GM12878 (cell line): ENCODE results near the gene PQBP1. TPM values are rescaled to one million over a fixed set of nuclear protein-coding genes. Genes with fewer than 3 reads are reported as not detected.
"Not testable (repeated sequence)": the region's sequence is repeated elsewhere in the genome, so short reads cannot be mapped to it uniquely, and the experiment has no call there.

ENCODE experiments used
- ATAC-seq: fragments of 200-7000 bp; cut with Tn5 transposase; 3 replicates; pipeline ENCODE4 v1.9.1; 2020; ENCODE audit warnings: mild to moderate bottlenecking, moderate library complexity
- BruUV-seq: library from RNA; stranded (reverse); fragments of 400-500 nt; replicated peaks from 2 replicates; lab custom pipeline; 2021; lab: Mats Ljungman, UMichigan
- CTCF ChIA-PET: fragments of 300-600 bp; sonication (Branson Sonifier 250); formaldehyde crosslinking; extraction: SDS; loops from one replicate; lab custom pipeline; 2021; ENCODE audit warnings: inconsistent platforms; lab: Yijun Ruan, JAX
- POLR2A ChIA-PET: fragments of 350-600 bp; formaldehyde crosslinking; extraction: SDS; loops from one replicate; lab custom pipeline; 2021; ENCODE audit warnings: inconsistent platforms; lab: Charles Lee
- RAD21 ChIA-PET: fragments of 300-600 bp; sonication (Branson Sonifier 250); formaldehyde crosslinking; loops from one replicate; lab custom pipeline; 2023; ENCODE audit warnings: antibody characterized with exemption; ENCODE audit not compliant: unreplicated experiment; lab: Charles Lee
- SMC1A ChIA-PET: fragments of 300-600 bp; sonication (Branson Sonifier 250); formaldehyde crosslinking; loops from one replicate; lab custom pipeline; 2023; ENCODE audit not compliant: unreplicated experiment, uncharacterized antibody; lab: Charles Lee
- DNase-seq: peaks from one replicate; pipeline ENCODE4 v3.0.0-alpha.2; 2011; ENCODE audit warnings: low read depth, low spot score
- FAIRE-seq: peaks from 3 replicates; lab custom pipeline; 2011; peaks lifted over from hg19 to GRCh38; lab: Jason Lieb, UNC
- H2AFZ ChIP-seq: 2 replicates; pipeline ENCODE4 v1.6.0; 2011; ENCODE audit warnings: low read depth, low read length, control low read depth; ENCODE audit not compliant: control insufficient read depth
- H3K27ac ChIP-seq: 2 replicates; pipeline ENCODE4 v1.5.1; 2011; ENCODE audit warnings: control low read depth; ENCODE audit not compliant: control insufficient read depth, insufficient read depth
- H3K27me3 ChIP-seq, 2 experiments: replicated peaks in 1 of 2; 2 replicates each; pipeline versions ENCODE4 v1.6.0 to v1.6.1; 2011; ENCODE audit warnings: low read length in 1 of 2; ENCODE audit not compliant: control insufficient read depth in 2 of 2, insufficient read depth in 2 of 2
- H3K36me3 ChIP-seq, 2 experiments: 2 replicates each; pipeline ENCODE4 v1.5.1; 2011; ENCODE audit warnings: low read length in 1 of 2; ENCODE audit not compliant: control insufficient read depth in 2 of 2, insufficient read depth in 2 of 2
- H3K4me1 ChIP-seq: 2 replicates; pipeline ENCODE4 v1.6.1; 2011; ENCODE audit warnings: mild to moderate bottlenecking, low read length, moderate library complexity, mixed read lengths; ENCODE audit not compliant: control insufficient read depth, insufficient read depth
- H3K4me2 ChIP-seq: 2 replicates; pipeline ENCODE4 v1.6.0; 2011; ENCODE audit warnings: control low read depth; ENCODE audit not compliant: control insufficient read depth, insufficient read depth
- H3K4me3 ChIP-seq: fragments of 200-600 bp; sonication (generic); 2 replicates; pipeline ENCODE4 v1.5.1; 2016
- H3K79me2 ChIP-seq: 2 replicates; pipeline ENCODE4 v1.6.0; 2011; ENCODE audit warnings: low read length; ENCODE audit not compliant: control insufficient read depth, insufficient read depth
- H3K9ac ChIP-seq: 2 replicates; pipeline ENCODE4 v1.8.0; 2011; ENCODE audit warnings: low read length, control low read depth, mixed read lengths; ENCODE audit not compliant: control insufficient read depth, insufficient read depth
- H3K9me3 ChIP-seq: replicated peaks from 3 replicates; pipeline ENCODE4 v1.5.1; 2011; ENCODE audit warnings: mild to moderate bottlenecking, low read length; ENCODE audit not compliant: control insufficient read depth, insufficient read depth
- H4K20me1 ChIP-seq: 2 replicates; pipeline ENCODE4 v1.6.0; 2011; ENCODE audit not compliant: control insufficient read depth, insufficient read depth
- CTCF ChIP-seq, 3 experiments: IDR thresholded peaks in 2 of 3; conservative IDR thresholded peaks in 1 of 3; 2 replicates each; pipeline ENCODE4 v1.5.1; 2011; ENCODE audit warnings: low read depth in 3 of 3, low read length in 3 of 3, mild to moderate bottlenecking in 3 of 3, control low read depth in 2 of 3, moderate library complexity in 2 of 3, inconsistent platforms in 1 of 3, mixed read lengths in 1 of 3; ENCODE audit not compliant: control insufficient read depth in 2 of 3, insufficient read depth in 1 of 3; ENCODE audit errors: extremely low read depth in 1 of 3
- PRDM15 ChIP-seq: fragments of 450-650 bp; formaldehyde crosslinking; IDR thresholded peaks from 2 replicates; pipeline ENCODE4 v1.4.0; 2020; ENCODE audit warnings: mild to moderate bottlenecking, moderate library complexity
- SIX5 ChIP-seq: IDR thresholded peaks from 2 replicates; pipeline ENCODE4 v1.6.1; 2011; ENCODE audit warnings: mild to moderate bottlenecking, low read depth, low read length, moderate library complexity; ENCODE audit not compliant: severe bottlenecking
- WGBS: methylation state at CpG from one replicate; pipeline ENCODE4 v1.1.6; 2016; ENCODE audit warnings: low lambda C conversion rate; ENCODE audit not compliant: insufficient replicate concordance, insufficient coverage; ENCODE audit errors: missing lambda C conversion rate; 5-methylcytosine and 5-hydroxymethylcytosine counted together
- in situ Hi-C: fragments of 300-500 bp; cut with MboI; formaldehyde crosslinking; loops from 9 replicates; pipeline ENCODE4 v1.14.3; 2018; ENCODE audit warnings: mixed read lengths
- intact Hi-C: fragments of 100-400 bp; cut with micrococcal nuclease; formaldehyde crosslinking; loops from one replicate; pipeline ENCODE4 v1.14.2; 2022; ENCODE audit not compliant: unreplicated experiment
- polyA plus RNA-seq, 11 experiments: library from polyadenylated mRNA; depleted of rRNA in 4 of 11; unstranded in 6 of 11; stranded (reverse) in 5 of 11; fragments of >200 nt; fragmentation: Nextera tagmentation in 4 of 11; fragmentation: Illumina TruSeq in 1 of 11; extraction: Ambion mirVana in 4 of 11; extraction: Trizol in 1 of 11; gene quantifications; 1 replicate in 1 of 11; 2 replicates in 10 of 11; pipeline versions ENCODE4 v1.2.1 to v1.2.3, GENCODE V29; 2011 to 2016; ENCODE audit warnings: inconsistent platforms in 2 of 11, missing spikeins in 2 of 11, low read depth in 1 of 11
- total RNA-seq, 4 experiments: library from RNA; depleted of rRNA in 3 of 4; stranded (reverse); fragments of >200 nt in 3 of 4; fragmentation: Illumina TruSeq in 1 of 4; extraction: Trizol in 1 of 4; gene quantifications; 2 replicates each; pipeline versions ENCODE4 v1.2.1 to v1.2.3, GENCODE V29; 2013 to 2021

PQBP1 gene
- total and polyA plus RNA-seq, 10 of the 15 experiments (the other 5 are each of a cell fraction or from before 2014, with no cell fraction given): 12.5 to 74.8 (median 68.5) TPM

- in situ Hi-C loops: loop anchor here (25.0 kb wide), 1 partner anchor 1008 kb away; no protein-coding TSS in a partner anchor
- H3K79me2 ChIP-seq, FAIRE-seq, SMC1A ChIA-PET, H4K20me1 ChIP-seq, intact Hi-C loops, POLR2A ChIA-PET, H3K27ac ChIP-seq, DNase-seq, CTCF ChIA-PET, H3K4me1 ChIP-seq, H3K9me3 ChIP-seq, H3K9ac ChIP-seq, H3K36me3 ChIP-seq, BruUV-seq, ATAC-seq, RAD21 ChIA-PET, H3K4me2 ChIP-seq, H3K27me3 ChIP-seq, H3K4me3 ChIP-seq, H2AFZ ChIP-seq: not testable (repeated sequence)
- whole genome bisulfite sequencing: 68% methylated on average over 12 of the region's 12 CpGs
These were observed 43.5 kb upstream of the PQBP1 start for GRCh38 chrX:48854121-48854804.

GRCh38 chrX:48854898-48855297, 42.8 kb upstream of the PQBP1 start:
- POLR2A ChIA-PET: no interaction called here
- ATAC-seq: no peak
- FAIRE-seq: no peak
- intact Hi-C loops: no loop called here
- TF ChIP-seq PRDM15 (CRISPR knock-in tag) (no peak), CTCF (IDR thresholded peaks at IDR 0.05 in 2 of 3, conservative IDR thresholded peaks at IDR 0.05 in 1 of 3; ENCODE audit: control insufficient read depth in 2 of 3, extremely low read depth in 1 of 3, insufficient read depth in 1 of 3, low read depth in 3 of 3, low read length in 3 of 3) (0 out of 6 replicates have a peak, but pooled peaks of 2 of the 3 experiments have one; percentile 4), SIX5 (no peak)
- TF ChIP-seq, all 136 proteins: peak for 1
- Histone ChIP-seq H3K27ac (no peak overlapping the region), H3K4me3 (no peak overlapping the region), H3K79me2 (no peaks in the 10 kb centered on the region), H2AFZ (no peak overlapping the region), H3K27me3 (no peaks in the 10 kb centered on the region), H3K9me3 (no peaks in the 10 kb centered on the region; the same call in 2 of the 3 replicates), H4K20me1 (no peaks in the 10 kb centered on the region), H3K36me3 (no peaks in the 10 kb centered on the region), H3K4me1 (no peaks in the 10 kb centered on the region), H3K9ac (no peak overlapping the region), H3K4me2 (no peak overlapping the region)
- in situ Hi-C loops: loop anchor here (25.0 kb wide), 1 partner anchor 1007 kb away; no protein-coding TSS in a partner anchor
- ChIA-PET RAD21 (no interaction called here), SMC1A (no interaction called here), CTCF (no interaction called here)
- BruUV-seq: no TSS peak
- DNase-seq: no peak
- WGBS: 35% methylated on average over 4 of the region's 5 CpGs
